ENCODE results near the gene XRN1.

DNA sequence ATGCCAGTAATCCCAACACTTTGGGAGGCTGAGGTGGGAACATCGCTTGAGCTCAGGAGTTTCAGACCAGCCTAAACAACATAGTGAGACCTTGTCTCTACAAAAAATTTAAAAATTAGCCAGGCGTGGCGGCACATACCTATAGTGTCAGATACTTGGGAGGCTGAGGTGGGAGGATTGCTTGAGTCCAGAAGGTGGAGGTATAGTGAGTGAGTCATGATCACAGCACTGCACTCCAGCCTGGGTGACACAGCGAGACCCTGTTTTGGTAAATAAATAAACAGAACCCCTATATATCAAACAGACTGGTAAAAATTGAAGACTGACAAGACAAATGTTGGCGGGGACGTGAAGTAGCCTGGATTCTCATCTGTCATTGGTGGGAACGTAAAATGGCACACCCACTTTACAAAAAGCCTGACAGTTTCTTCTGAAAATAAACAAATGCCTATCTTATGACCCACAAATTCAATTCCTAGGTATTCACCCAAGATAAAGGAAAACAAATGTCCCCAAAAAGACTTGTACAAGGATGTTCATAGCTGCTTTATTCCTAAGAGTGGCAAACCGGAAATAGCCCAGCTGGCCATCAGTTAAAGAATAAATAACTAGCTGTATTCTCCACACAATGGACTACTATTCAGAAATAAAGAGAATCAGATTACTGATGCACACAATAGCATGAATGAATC is 175.5 kb downstream of the XRN1 start:
- TF ChIP-seq, protein P1, sequence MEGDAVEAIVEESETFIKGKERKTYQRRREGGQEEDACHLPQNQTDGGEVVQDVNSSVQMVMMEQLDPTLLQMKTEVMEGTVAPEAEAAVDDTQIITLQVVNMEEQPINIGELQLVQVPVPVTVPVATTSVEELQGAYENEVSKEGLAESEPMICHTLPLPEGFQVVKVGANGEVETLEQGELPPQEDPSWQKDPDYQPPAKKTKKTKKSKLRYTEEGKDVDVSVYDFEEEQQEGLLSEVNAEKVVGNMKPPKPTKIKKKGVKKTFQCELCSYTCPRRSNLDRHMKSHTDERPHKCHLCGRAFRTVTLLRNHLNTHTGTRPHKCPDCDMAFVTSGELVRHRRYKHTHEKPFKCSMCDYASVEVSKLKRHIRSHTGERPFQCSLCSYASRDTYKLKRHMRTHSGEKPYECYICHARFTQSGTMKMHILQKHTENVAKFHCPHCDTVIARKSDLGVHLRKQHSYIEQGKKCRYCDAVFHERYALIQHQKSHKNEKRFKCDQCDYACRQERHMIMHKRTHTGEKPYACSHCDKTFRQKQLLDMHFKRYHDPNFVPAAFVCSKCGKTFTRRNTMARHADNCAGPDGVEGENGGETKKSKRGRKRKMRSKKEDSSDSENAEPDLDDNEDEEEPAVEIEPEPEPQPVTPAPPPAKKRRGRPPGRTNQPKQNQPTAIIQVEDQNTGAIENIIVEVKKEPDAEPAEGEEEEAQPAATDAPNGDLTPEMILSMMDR (conservative IDR thresholded peaks at IDR 0.05; ENCODE audit: low read length): no peak
- TF ChIP-seq EZH2phosphoT487 (IDR thresholded peaks at IDR 0.05; ENCODE audit: borderline replicate concordance): no peak

Data from Loucy (cell line).